HG03469 (cell line): ENCODE data around the gene DNAH2.

Source experiments
- ATAC-seq: cut with Tn5 transposase; IDR thresholded peaks from one replicate; pipeline ENCODE4 v1.9.1; 2021; ENCODE audit warnings: mild to moderate bottlenecking, moderate library complexity, moderate number of reproducible peaks; ENCODE audit not compliant: unreplicated experiment

The DNAH2 gene

GRCh38 chr17:7848131-7848579 lies 130.6 kb downstream of the DNAH2 start:
- ATAC-seq, result no peak

- ATAC-seq, result no peak
Measured at GRCh38 chr17:7848739-7849129, 131.2 kb downstream of the DNAH2 start.

GRCh38 chr17:7849130-7849750 lies 131.7 kb downstream of the DNAH2 start:
- ATAC-seq, result no peak

GRCh38 chr17:7849751-7850504 lies 132.4 kb downstream of the DNAH2 start:
- ATAC-seq, result no peak

GRCh38 chr17:7850701-7851437 lies 133.3 kb downstream of the DNAH2 start:
- no peak for ATAC-seq

GRCh38 chr17:7851438-7852261 lies 134.1 kb downstream of the DNAH2 start:
- peak; percentile 35 for ATAC-seq

GRCh38 chr17:7852262-7852670 lies 134.7 kb downstream of the DNAH2 start:
- no peak for ATAC-seq

- ATAC-seq, result no peak
Measured at GRCh38 chr17:7852919-7853690, 135.6 kb downstream of the DNAH2 start.

GRCh38 chr17:7853691-7854038 lies 136.1 kb downstream of the DNAH2 start:
- ATAC-seq, result no peak

GRCh38 chr17:7854078-7854777 lies 136.7 kb downstream of the DNAH2 start:
- no peak for ATAC-seq

- no peak for ATAC-seq
Measured at GRCh38 chr17:7854851-7855659, 137.5 kb downstream of the DNAH2 start, which contains the start of gene TMEM88. TSS of gene TMEM88 (plus strand) at chr17:7855066. CDS start at chr17:7855075, 9 bp downstream.

- ATAC-seq, result no peak
Measured at GRCh38 chr17:7855660-7856010, 138.1 kb downstream of the DNAH2 start.

- ATAC-seq, result no peak
Measured at GRCh38 chr17:7856011-7856810, 138.7 kb downstream of the DNAH2 start.

- peak; percentile 49 for ATAC-seq
Measured at GRCh38 chr17:7856811-7857712, 139.5 kb downstream of the DNAH2 start, which contains the start of gene NAA38. TSS of gene NAA38 (minus strand) at chr17:7857559. CDS start at chr17:7857463, 96 bp downstream.

- ATAC-seq, result peak; percentile 16
Measured at GRCh38 chr17:7857713-7858521, 140.4 kb downstream of the DNAH2 start, which contains the start of gene CYB5D1. TSS of gene CYB5D1 (plus strand) at chr17:7858003. CDS start at chr17:7858135, 132 bp downstream.

GRCh38 chr17:7858522-7858810 lies 140.9 kb downstream of the DNAH2 start:
- ATAC-seq, result no peak
